ENCODE data around the gene RAB5A.

DNA sequence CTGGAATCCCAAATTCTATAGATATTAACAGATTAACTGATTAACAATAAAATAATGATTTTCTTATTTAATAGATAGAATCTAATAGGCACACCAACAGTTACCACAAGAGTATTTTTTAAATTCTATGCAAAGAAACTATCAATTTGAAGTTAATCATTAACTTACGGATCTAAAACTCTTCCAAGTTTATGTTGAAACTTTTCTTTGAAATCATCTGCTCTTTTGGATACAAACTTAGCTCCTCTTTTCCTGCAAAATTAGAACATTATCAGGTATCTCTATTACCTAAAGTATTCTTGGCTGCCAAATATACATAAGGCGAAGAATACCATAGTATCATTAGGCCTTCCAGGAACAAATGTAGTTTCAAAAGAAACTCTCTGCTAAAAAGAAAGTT is 47.6 kb upstream of the RAB5A start:
- TF ChIP-seq, protein P1, sequence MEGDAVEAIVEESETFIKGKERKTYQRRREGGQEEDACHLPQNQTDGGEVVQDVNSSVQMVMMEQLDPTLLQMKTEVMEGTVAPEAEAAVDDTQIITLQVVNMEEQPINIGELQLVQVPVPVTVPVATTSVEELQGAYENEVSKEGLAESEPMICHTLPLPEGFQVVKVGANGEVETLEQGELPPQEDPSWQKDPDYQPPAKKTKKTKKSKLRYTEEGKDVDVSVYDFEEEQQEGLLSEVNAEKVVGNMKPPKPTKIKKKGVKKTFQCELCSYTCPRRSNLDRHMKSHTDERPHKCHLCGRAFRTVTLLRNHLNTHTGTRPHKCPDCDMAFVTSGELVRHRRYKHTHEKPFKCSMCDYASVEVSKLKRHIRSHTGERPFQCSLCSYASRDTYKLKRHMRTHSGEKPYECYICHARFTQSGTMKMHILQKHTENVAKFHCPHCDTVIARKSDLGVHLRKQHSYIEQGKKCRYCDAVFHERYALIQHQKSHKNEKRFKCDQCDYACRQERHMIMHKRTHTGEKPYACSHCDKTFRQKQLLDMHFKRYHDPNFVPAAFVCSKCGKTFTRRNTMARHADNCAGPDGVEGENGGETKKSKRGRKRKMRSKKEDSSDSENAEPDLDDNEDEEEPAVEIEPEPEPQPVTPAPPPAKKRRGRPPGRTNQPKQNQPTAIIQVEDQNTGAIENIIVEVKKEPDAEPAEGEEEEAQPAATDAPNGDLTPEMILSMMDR (IDR thresholded peaks at IDR 0.05): no peak
- no peak for TF ChIP-seq POLR2A (IDR thresholded peaks at IDR 0.05)
